Glutamatergic neuron (in vitro differentiated cells): ENCODE data around the gene SLC35A2. TPM values are rescaled to one million over a fixed set of nuclear protein-coding genes. Genes with fewer than 3 reads are reported as not detected.

Source experiments
- DNase-seq: peaks from one replicate; pipeline ENCODE4 v3.0.0; 2022
- H3K27ac Mint-ChIP-seq: one replicate; pipeline ENCODE4 v1.8.0; 2020; ENCODE audit warnings: mild to moderate bottlenecking, mixed read lengths, inconsistent platforms; ENCODE audit not compliant: unreplicated experiment
- H3K27me3 Mint-ChIP-seq: one replicate; pipeline ENCODE4 v1.8.0; 2020; ENCODE audit warnings: mild to moderate bottlenecking, moderate library complexity, mixed read lengths, inconsistent platforms; ENCODE audit not compliant: unreplicated experiment
- H3K36me3 Mint-ChIP-seq: one replicate; pipeline ENCODE4 v1.8.0; 2020; ENCODE audit warnings: mild to moderate bottlenecking, mixed read lengths, inconsistent platforms; ENCODE audit not compliant: unreplicated experiment
- H3K4me1 Mint-ChIP-seq: one replicate; pipeline ENCODE4 v1.8.0; 2020; ENCODE audit warnings: mild to moderate bottlenecking, low read depth, mixed read lengths, inconsistent platforms; ENCODE audit not compliant: unreplicated experiment
- H3K4me3 Mint-ChIP-seq: one replicate; pipeline ENCODE4 v1.8.0; 2020; ENCODE audit warnings: mild to moderate bottlenecking, mixed read lengths, inconsistent platforms; ENCODE audit not compliant: unreplicated experiment
- H3K9me3 Mint-ChIP-seq: one replicate; pipeline ENCODE4 v1.8.0; 2020; ENCODE audit warnings: mild to moderate bottlenecking, moderate library complexity, mixed read lengths, inconsistent platforms; ENCODE audit not compliant: unreplicated experiment
- total RNA-seq: library from RNA; stranded (reverse); fragmentation: NEBNext Ultra II Directional; extraction: Animal tissue kit (Norgen Biotek cat#: 25700); gene quantifications from one replicate; pipeline ENCODE4 v1.2.1, GENCODE V29; 2021; ENCODE audit not compliant: unreplicated experiment
- TF ChIP-seq, protein P1 (sequence below): fragments of 200-600 bp; sonication (generic); IDR thresholded peaks from one replicate; pipeline ENCODE4 v1.5.0; 2021; ENCODE audit not compliant: partially characterized antibody, unreplicated experiment

SLC35A2 gene
- total RNA-seq, 1 donor from 2014 or later, result 22.1 TPM

- H3K4me3 Mint-ChIP-seq, result no peak overlapping the region
Observed at GRCh38 chrX:48908600-48908999, 2.8 kb downstream of the SLC35A2 start.

GRCh38 chrX:48905090-48905790, 6.2 kb downstream of the SLC35A2 start:
- no peak for DNase-seq
- no peak overlapping the region for H3K4me3 Mint-ChIP-seq
- H3K4me1 Mint-ChIP-seq, result peaks cover 1% of the 10 kb centered on the region
- H3K27ac Mint-ChIP-seq, result no peak overlapping the region
- no peaks in the 10 kb centered on the region for H3K36me3 Mint-ChIP-seq
- TF ChIP-seq, protein P1, sequence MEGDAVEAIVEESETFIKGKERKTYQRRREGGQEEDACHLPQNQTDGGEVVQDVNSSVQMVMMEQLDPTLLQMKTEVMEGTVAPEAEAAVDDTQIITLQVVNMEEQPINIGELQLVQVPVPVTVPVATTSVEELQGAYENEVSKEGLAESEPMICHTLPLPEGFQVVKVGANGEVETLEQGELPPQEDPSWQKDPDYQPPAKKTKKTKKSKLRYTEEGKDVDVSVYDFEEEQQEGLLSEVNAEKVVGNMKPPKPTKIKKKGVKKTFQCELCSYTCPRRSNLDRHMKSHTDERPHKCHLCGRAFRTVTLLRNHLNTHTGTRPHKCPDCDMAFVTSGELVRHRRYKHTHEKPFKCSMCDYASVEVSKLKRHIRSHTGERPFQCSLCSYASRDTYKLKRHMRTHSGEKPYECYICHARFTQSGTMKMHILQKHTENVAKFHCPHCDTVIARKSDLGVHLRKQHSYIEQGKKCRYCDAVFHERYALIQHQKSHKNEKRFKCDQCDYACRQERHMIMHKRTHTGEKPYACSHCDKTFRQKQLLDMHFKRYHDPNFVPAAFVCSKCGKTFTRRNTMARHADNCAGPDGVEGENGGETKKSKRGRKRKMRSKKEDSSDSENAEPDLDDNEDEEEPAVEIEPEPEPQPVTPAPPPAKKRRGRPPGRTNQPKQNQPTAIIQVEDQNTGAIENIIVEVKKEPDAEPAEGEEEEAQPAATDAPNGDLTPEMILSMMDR, result no peak
- H3K9me3 Mint-ChIP-seq, result peaks cover 4% of the 10 kb centered on the region
- H3K27me3 Mint-ChIP-seq, result peaks cover 3% of the 10 kb centered on the region

More at GRCh38 chrX:48908600-48908999, 2.8 kb downstream of the SLC35A2 start:
- Mint-ChIP-seq H3K9me3 (peaks cover 3% of the 10 kb centered on the region), H3K4me1 (peaks cover 7% of the 10 kb centered on the region), H3K27ac (no peak overlapping the region), H3K36me3 (no peaks in the 10 kb centered on the region), H3K27me3 (peaks cover 7% of the 10 kb centered on the region)
- TF ChIP-seq, protein P1, result no peak
- DNase-seq, result no peak

GRCh38 chrX:48904626-48905025, 6.8 kb downstream of the SLC35A2 start:
- H3K9me3 Mint-ChIP-seq, result peaks cover 4% of the 10 kb centered on the region
- TF ChIP-seq, protein P1, result no peak
- no peak overlapping the region for H3K4me3 Mint-ChIP-seq
- H3K36me3 Mint-ChIP-seq, result no peaks in the 10 kb centered on the region
- no peak for DNase-seq
- no peak overlapping the region for H3K27ac Mint-ChIP-seq
- peaks cover 1% of the 10 kb centered on the region for H3K4me1 Mint-ChIP-seq
- peaks cover 3% of the 10 kb centered on the region for H3K27me3 Mint-ChIP-seq

DNA sequence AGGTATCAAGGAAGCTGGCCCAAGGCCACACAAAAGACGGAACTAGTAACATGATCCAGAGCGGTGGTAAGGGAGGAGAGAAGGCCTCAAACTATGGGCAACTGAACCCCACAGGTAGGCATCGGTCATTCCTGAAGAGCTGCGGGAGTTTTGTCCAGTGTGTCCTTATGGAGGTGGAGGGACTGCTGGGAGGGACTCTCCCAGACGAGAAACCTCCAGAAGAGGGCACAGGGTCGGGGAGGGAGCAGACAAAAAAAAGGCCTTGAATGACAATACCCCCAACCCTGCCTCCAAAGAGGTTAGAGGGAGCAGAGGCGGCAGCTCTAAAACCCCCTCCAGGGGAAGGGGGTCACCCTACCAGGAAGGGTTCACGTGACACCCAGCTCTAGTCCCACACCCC, 7.3 kb downstream of the SLC35A2 start:
- DNase-seq, result no peak
- Mint-ChIP-seq H3K27ac (no peak overlapping the region), H3K27me3 (peaks cover 3% of the 10 kb centered on the region), H3K4me1 (peaks cover 1% of the 10 kb centered on the region), H3K36me3 (no peaks in the 10 kb centered on the region), H3K9me3 (peaks cover 4% of the 10 kb centered on the region), H3K4me3 (no peak overlapping the region)
- TF ChIP-seq, protein P1, result no peak

DNA sequence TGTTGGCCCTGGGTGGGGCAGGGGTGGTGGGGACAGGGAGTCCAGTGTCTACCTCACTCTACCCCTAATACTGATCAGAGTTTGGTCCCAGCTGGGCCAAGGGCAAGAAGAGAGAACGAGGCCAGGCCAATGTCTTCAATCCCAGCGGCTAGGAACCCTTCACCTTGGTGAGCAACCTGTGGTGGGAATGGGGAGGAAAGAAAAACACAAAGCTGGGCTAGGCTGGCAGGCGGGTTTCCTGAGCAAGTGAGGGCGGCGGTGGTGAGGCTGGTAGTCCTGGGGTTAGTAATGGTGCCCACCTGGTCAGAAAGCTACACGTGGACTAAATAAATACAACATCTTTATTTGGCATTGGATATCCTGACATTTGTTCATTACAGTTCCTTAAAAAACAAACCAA, 8.2 kb downstream of the SLC35A2 start:
- Mint-ChIP-seq H3K27me3 (peaks cover 3% of the 10 kb centered on the region), H3K4me3 (no peak overlapping the region), H3K9me3 (peaks cover 4% of the 10 kb centered on the region), H3K27ac (no peak overlapping the region), H3K4me1 (peaks cover 1% of the 10 kb centered on the region), H3K36me3 (no peaks in the 10 kb centered on the region)
- TF ChIP-seq, protein P1, result no peak
- no peak for DNase-seq
